ENCODE measurements around the gene MEIOSIN. TPM values are rescaled to one million over a fixed set of nuclear protein-coding genes. Genes with fewer than 3 reads are reported as not detected.
"Not testable (repeated sequence)": the region's sequence is repeated elsewhere in the genome, so short reads cannot be mapped to it uniquely, and the experiment has no call there.

The MEIOSIN gene
- total and polyA plus RNA-seq, 2 of the 13 experiments (the other 11 are each of a cell fraction or from before 2014, with no cell fraction given): not detected

DNA sequence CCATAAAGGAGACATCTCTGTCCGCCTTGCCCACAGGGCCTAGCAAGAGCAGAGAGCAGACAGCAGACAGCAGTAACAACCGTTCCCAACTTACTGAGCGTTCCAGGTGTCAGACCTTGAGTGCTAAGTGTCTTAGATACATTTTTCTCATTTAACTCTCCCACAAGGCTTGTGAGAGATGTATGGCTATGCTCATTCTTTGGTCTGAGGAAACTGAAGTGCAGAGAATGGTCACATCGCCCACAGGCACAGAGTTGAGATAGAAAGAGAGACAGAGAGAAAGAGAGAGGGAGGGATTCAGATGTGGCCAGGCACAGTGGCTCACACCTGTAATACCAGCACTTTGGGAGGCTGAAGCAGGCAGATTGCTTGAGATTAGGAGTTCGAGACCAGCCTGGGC lies 14.3 kb downstream of the MEIOSIN start (continued):
- TF ChIP-seq, protein P1, sequence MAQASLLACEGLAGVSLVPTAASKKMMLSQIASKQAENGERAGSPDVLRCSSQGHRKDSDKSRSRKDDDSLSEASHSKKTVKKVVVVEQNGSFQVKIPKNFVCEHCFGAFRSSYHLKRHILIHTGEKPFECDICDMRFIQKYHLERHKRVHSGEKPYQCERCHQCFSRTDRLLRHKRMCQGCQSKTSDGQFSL (CRISPR knock-in tag; IDR thresholded peaks at IDR 0.05): no peak
- no peak for TF ChIP-seq ZNF776 (CRISPR knock-in tag; IDR thresholded peaks at IDR 0.05)

DNA sequence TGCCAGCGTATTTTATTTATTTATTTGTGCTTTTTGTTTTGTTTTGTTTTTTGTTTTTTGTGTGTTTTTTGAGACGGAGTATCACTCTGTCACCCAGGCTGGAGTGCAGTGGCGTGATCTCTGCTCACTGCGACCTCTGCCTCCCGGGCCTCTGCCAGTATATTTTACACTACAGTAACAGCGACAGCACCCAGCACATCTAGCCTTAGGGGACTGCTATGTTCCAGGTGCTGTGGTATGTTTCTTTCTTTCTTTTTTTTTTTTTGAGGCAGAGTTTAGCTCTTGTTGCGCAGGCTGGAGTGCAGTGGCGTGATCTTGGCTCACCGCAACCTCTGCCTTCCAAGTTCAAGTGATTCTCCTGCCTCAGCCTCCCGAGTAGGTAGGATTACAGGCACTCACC lies 18.2 kb downstream of the MEIOSIN start:
- POLR2A ChIA-PET: interaction anchor here (1.5 kb wide), 1 partner anchor 19 kb away, joined by 8 read pairs; the partner anchor contains the start of gene SIX5
- BruUV-seq (replicated peaks); FAIRE-seq; DNase-seq (ENCODE audit: low spot score); H3K4me2 ChIP-seq (ENCODE audit: low read depth, low read length); ATAC-seq; intact Hi-C loops (cut with micrococcal nuclease; ENCODE audit: unreplicated experiment); in situ Hi-C loops (cut with HindIII; ENCODE audit: extremely low pct_ligation_motif_present, low pct_unique_long_range_greater_than_20kb); H3K9me3 ChIP-seq (ENCODE audit: low read length); CTCF ChIA-PET (ENCODE audit: low intra/inter-chr PET ratio, low total read pairs); H3K9ac ChIP-seq (ENCODE audit: insufficient read depth, low read depth, low read length); H4K20me1 ChIP-seq (ENCODE audit: insufficient read depth, low read length); H3K79me2 ChIP-seq (ENCODE audit: insufficient read depth, low read length); H3K4me1 ChIP-seq (ENCODE audit: insufficient read depth, low read length); H3K27ac ChIP-seq (ENCODE audit: extremely low read length, insufficient read depth, low read length); H3K4me3 ChIP-seq (replicated peaks in 1 of 3; ENCODE audit: insufficient read depth in 1 of 3, low read depth in 2 of 3, low read length in 3 of 3); H3K36me3 ChIP-seq (replicated peaks in 1 of 2; ENCODE audit: control insufficient read depth in 1 of 2, insufficient read depth in 2 of 2, low read length in 2 of 2); H2AFZ ChIP-seq (ENCODE audit: low read length): not testable (repeated sequence)
- 44% methylated on average over 10 of the region's 10 CpGs for WGBS (ENCODE audit: low lambda C conversion rate)
- peaks cover 0 to 25% of the 10 kb centered on the region in 2 experiments; a peak in 2 of 5 replicates for H3K27me3 ChIP-seq (ENCODE audit: control insufficient read depth in 1 of 2, insufficient read depth in 2 of 2, low read length in 2 of 2)

DNA sequence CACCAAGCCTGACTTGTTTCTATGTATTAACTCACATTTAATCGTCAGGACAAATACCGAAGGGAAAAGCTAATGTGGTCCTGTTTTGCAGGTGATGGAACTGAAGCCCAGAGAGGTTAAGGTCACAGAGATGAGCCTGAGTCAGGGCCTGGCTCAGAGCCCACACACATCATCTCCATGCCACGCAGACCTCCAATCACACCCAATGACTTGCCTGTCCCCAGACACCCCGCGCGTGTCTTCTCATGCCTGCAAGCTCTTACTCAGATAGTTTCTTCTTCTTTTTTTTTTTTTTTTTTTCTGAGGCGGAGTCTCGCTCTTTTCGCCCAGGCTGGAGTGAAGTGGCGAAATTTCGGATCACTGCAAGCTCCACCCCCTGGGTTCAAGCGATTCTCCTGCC lies 19.4 kb downstream of the MEIOSIN start:
- Histone ChIP-seq H3K4me1 (ENCODE audit: insufficient read depth, low read length) (peaks cover 11% of the 10 kb centered on the region), H3K9ac (ENCODE audit: insufficient read depth, low read depth, low read length) (no peak overlapping the region), H2AFZ (ENCODE audit: low read length) (no peak overlapping the region), H3K27ac (ENCODE audit: extremely low read length, insufficient read depth, low read length) (no peak overlapping the region), H4K20me1 (ENCODE audit: insufficient read depth, low read length) (no peaks in the 10 kb centered on the region), H3K4me2 (ENCODE audit: low read depth, low read length) (no peak overlapping the region), H3K9me3 (ENCODE audit: low read length) (no peaks in the 10 kb centered on the region), H3K27me3 (ENCODE audit: control insufficient read depth in 1 of 2, insufficient read depth in 2 of 2, low read length in 2 of 2) (peaks cover 0 to 26% of the 10 kb centered on the region in 2 experiments; a peak in 2 of 5 replicates), H3K79me2 (ENCODE audit: insufficient read depth, low read length) (no peaks in the 10 kb centered on the region), H3K36me3 (replicated peaks in 1 of 2; ENCODE audit: control insufficient read depth in 1 of 2, insufficient read depth in 2 of 2, low read length in 2 of 2) (no peaks in the 10 kb centered on the region), H3K4me3 (replicated peaks in 1 of 3; ENCODE audit: insufficient read depth in 1 of 3, low read depth in 2 of 3, low read length in 3 of 3) (no peak overlapping the region)
- in situ Hi-C loops (cut with HindIII; ENCODE audit: extremely low pct_ligation_motif_present, low pct_unique_long_range_greater_than_20kb) (no loop called here), intact Hi-C loops (cut with micrococcal nuclease; ENCODE audit: unreplicated experiment) (no loop called here)
- ChIA-PET POLR2A (interaction anchor here (1.5 kb wide), 1 partner anchor 17 kb away, joined by 8 read pairs; the partner anchor contains the start of gene SIX5), CTCF (ENCODE audit: low intra/inter-chr PET ratio, low total read pairs) (no interaction called here)
- WGBS (ENCODE audit: low lambda C conversion rate): 76% methylated on average over 12 of the region's 12 CpGs
- FAIRE-seq (no peak), ATAC-seq (no peak), DNase-seq (ENCODE audit: low spot score) (no peak)
- BruUV-seq (replicated peaks): no TSS peak
- no peak for TF ChIP-seq CHD4 (IDR thresholded peaks at IDR 0.05; ENCODE audit: borderline replicate concordance, low read length)
- TF ChIP-seq XRCC5 (optimal IDR thresholded peaks at IDR 0.05; ENCODE audit: low read length): no peak

Measured in HepG2 (cell line).